HAP-1 (cell line): ENCODE results near the gene RBP2.

ENCODE experiments used
- DNase-seq, 2 experiments: peaks; one replicate each; pipeline ENCODE4 v3.0.0-alpha.2; 2016 to 2020; ENCODE audit warnings: low spot score in 2 of 2
- H3K27me3 ChIP-seq: fragments of 250-450 bp; sonication (Bioruptor Pico); 2 replicates; pipeline ENCODE4 v1.5.1; 2020; ENCODE audit warnings: low read depth, mild to moderate bottlenecking, moderate library complexity
- H3K36me3 ChIP-seq: fragments of 250-450 bp; sonication (Bioruptor Pico); replicated peaks from 2 replicates; pipeline ENCODE4 v1.5.1; 2020; ENCODE audit warnings: mild to moderate bottlenecking
- H3K4me1 ChIP-seq: fragments of 250-450 bp; sonication (Bioruptor Pico); 2 replicates; pipeline ENCODE4 v1.5.1; 2020; ENCODE audit warnings: mild to moderate bottlenecking
- H3K4me3 ChIP-seq: fragments of 250-450 bp; sonication (Bioruptor Pico); 2 replicates; pipeline ENCODE4 v1.5.1; 2020; ENCODE audit warnings: mild to moderate bottlenecking, moderate library complexity
- H3K9me3 ChIP-seq: fragments of 250-450 bp; sonication (Bioruptor Pico); 2 replicates; pipeline ENCODE4 v1.5.1; 2020; ENCODE audit warnings: mild to moderate bottlenecking, moderate library complexity
- in situ Hi-C: fragments of 300-500 bp; cut with MboI; formaldehyde crosslinking; loops from 3 replicates; pipeline ENCODE4 v1.14.3; 2020; ENCODE audit warnings: low sequenced_read_pairs, inconsistent platforms, mixed read lengths

The RBP2 gene

GRCh38 chr3:139476348-139476747, at the start of gene RBP2:
Gene RBP2, minus strand, starts transcription at chr3:139476516. Its CDS starts 57 bp downstream, at chr3:139476459.
- H3K36me3 ChIP-seq: no peaks in the 10 kb centered on the region
- H3K4me1 ChIP-seq: no peaks in the 10 kb centered on the region; the same call in 1 of the 2 replicates
- H3K9me3 ChIP-seq: peaks cover 1% of the 10 kb centered on the region; the same call in 1 of the 2 replicates
- H3K27me3 ChIP-seq: no peaks in the 10 kb centered on the region
- no peak for DNase-seq
- no peak within 1 kb of the TSS for H3K4me3 ChIP-seq
- in situ Hi-C loops: no loop called here

DNA sequence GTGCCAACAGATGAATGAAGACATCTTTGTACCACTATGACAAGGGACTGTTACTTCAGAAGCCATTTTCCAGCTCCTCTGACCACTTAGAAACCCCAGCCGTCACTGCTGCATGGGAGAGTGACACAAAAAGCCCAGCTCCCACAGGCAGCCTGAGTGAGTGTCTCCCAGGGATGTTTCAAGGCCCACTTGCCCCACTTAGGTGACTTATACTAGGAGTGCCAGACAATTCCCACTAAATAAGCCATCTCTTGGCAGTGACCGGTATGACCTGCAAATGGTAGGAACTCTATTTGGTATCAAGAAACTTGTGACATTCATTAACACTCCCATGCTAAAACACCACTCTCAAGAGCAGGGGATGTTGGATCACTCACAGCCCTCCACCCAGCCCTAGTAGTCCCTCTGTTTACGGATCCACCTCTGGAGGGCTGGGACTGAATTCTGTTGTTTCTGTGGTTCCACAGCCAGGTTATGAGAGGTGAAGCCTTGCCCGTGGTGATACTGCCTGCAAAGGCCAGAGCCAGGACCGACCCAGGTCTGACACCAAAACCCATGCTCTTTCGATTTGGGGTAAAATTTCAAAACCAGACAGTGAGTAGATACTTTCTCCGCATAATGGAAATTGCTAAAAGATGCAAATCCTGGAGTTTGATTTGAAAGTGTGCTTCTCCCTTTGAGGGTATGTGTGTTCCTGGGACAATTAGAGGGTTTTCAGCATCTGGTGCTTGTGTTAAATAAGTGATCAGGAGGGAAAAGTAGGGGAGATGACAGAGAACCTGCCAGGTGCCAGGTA, 48.7 kb upstream of the RBP2 start:
- in situ Hi-C loops: no loop called here
- Histone ChIP-seq H3K4me1 (no peaks in the 10 kb centered on the region), H3K9me3 (no peaks in the 10 kb centered on the region), H3K36me3 (no peaks in the 10 kb centered on the region), H3K4me3 (no peak overlapping the region), H3K27me3 (no peaks in the 10 kb centered on the region)
- no peak for DNase-seq

- H3K27me3 ChIP-seq: no peaks in the 10 kb centered on the region
- no peaks in the 10 kb centered on the region for H3K36me3 ChIP-seq
- in situ Hi-C loops: no loop called here
- DNase-seq: no peak
- H3K4me1 ChIP-seq: no peaks in the 10 kb centered on the region
- no peaks in the 10 kb centered on the region for H3K9me3 ChIP-seq
- H3K4me3 ChIP-seq: no peak overlapping the region
These were observed 47.4 kb upstream of the RBP2 start for GRCh38 chr3:139523718-139524117.

GRCh38 chr3:139523166-139523565, 46.9 kb upstream of the RBP2 start:
- Histone ChIP-seq H3K27me3 (no peaks in the 10 kb centered on the region), H3K4me1 (no peaks in the 10 kb centered on the region), H3K9me3 (no peaks in the 10 kb centered on the region), H3K4me3 (no peak overlapping the region), H3K36me3 (no peaks in the 10 kb centered on the region)
- no peak for DNase-seq
- in situ Hi-C loops: no loop called here

DNA sequence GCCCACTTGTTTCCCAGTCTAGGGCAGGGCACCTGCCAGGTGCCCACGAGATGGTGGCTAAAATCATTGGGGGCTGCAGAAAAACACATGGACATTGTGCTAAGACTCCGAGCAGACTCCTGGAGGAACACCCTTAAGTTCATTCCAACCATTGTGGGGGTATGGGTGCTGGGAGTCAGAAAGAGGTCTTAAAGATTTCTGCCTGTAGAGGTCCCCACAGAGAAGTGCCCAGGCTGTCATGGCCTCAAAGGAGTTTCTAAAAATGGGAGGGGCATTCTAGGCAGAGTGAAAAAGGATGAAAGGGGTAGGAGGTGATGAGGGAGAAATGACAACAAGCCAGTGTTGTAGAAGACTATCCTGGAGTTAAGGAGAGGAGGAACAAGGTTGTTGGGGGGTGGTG, 46.1 kb upstream of the RBP2 start:
- in situ Hi-C loops: no loop called here
- H3K27me3 ChIP-seq: no peaks in the 10 kb centered on the region
- H3K4me3 ChIP-seq: no peak overlapping the region
- no peaks in the 10 kb centered on the region for H3K36me3 ChIP-seq
- H3K4me1 ChIP-seq: no peaks in the 10 kb centered on the region
- no peak for DNase-seq
- H3K9me3 ChIP-seq: no peaks in the 10 kb centered on the region

- Histone ChIP-seq H3K36me3 (no peaks in the 10 kb centered on the region), H3K4me3 (no peak overlapping the region), H3K27me3 (no peaks in the 10 kb centered on the region), H3K4me1 (no peaks in the 10 kb centered on the region), H3K9me3 (no peaks in the 10 kb centered on the region)
- in situ Hi-C loops: no loop called here
- DNase-seq: no peak
These were observed 45.5 kb upstream of the RBP2 start for GRCh38 chr3:139521816-139522215.

GRCh38 chr3:139521144-139521543, 44.8 kb upstream of the RBP2 start:
- no peaks in the 10 kb centered on the region for H3K36me3 ChIP-seq
- in situ Hi-C loops: no loop called here
- no peaks in the 10 kb centered on the region for H3K27me3 ChIP-seq
- no peak overlapping the region for H3K4me3 ChIP-seq
- DNase-seq: no peak
- H3K9me3 ChIP-seq: no peaks in the 10 kb centered on the region
- no peaks in the 10 kb centered on the region for H3K4me1 ChIP-seq

- Histone ChIP-seq H3K36me3 (no peaks in the 10 kb centered on the region), H3K9me3 (no peaks in the 10 kb centered on the region), H3K27me3 (no peaks in the 10 kb centered on the region), H3K4me1 (no peaks in the 10 kb centered on the region), H3K4me3 (no peak overlapping the region)
- in situ Hi-C loops: no loop called here
- DNase-seq: peak in 1 of 2 experiments; percentile 73
These were observed 43.9 kb upstream of the RBP2 start for GRCh38 chr3:139519998-139520737.

DNA sequence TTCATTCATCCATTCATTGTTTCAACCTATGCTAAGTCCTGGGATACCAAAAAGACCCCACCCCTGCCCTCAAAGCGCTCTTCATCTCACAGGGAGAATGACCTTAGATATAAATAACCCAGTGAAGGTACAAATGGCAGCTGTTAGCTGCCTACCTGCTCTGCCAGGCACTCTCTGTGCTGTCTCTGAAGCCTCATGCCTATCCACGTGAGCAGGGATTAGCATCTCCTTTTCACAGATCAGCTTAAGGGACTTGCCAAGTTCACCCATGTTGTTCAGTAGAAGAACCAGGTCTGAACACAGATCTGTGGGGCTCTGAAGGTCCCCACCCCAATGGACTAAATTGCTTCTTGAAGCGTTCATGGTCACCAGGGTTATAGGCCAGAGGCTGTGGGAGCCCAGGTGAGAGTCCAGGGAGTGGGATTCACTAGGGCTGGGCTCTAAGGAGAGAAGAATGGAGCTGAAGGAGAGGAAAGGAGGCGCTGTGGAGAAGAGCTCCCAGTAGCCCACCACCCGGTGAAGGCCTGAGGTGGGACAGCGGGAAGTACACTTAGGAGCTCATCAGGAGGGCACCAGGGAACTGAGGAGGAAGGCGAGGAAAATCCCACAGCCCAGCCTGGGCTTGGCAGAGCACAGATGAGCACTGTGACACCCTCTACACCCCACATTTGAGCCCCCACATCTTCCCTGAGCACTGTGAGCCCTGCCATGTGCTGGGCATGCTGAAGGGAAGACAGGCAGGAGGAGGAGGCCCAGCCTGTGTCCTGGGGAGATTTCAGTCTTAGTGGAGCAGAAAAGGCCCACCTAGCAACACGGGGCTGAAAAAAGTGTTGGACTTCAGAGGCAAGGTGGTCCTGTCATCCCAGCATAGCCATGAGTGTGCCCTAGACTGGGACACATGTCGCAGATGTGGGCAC, 42.9 kb upstream of the RBP2 start:
- no peak for DNase-seq
- H3K4me3 ChIP-seq: no peak overlapping the region

GRCh38 chr3:139518306-139518705, 42.0 kb upstream of the RBP2 start:
- H3K36me3 ChIP-seq: no peaks in the 10 kb centered on the region
- no peaks in the 10 kb centered on the region for H3K27me3 ChIP-seq
- no peak for DNase-seq
- no peaks in the 10 kb centered on the region for H3K9me3 ChIP-seq
- H3K4me1 ChIP-seq: no peaks in the 10 kb centered on the region
- no peak overlapping the region for H3K4me3 ChIP-seq
- in situ Hi-C loops: no loop called here

More for the DNA sequence above, 42.9 kb upstream of the RBP2 start:
- Histone ChIP-seq H3K4me1 (no peaks in the 10 kb centered on the region), H3K36me3 (no peaks in the 10 kb centered on the region), H3K27me3 (no peaks in the 10 kb centered on the region), H3K9me3 (no peaks in the 10 kb centered on the region)
- in situ Hi-C loops: no loop called here

DNA sequence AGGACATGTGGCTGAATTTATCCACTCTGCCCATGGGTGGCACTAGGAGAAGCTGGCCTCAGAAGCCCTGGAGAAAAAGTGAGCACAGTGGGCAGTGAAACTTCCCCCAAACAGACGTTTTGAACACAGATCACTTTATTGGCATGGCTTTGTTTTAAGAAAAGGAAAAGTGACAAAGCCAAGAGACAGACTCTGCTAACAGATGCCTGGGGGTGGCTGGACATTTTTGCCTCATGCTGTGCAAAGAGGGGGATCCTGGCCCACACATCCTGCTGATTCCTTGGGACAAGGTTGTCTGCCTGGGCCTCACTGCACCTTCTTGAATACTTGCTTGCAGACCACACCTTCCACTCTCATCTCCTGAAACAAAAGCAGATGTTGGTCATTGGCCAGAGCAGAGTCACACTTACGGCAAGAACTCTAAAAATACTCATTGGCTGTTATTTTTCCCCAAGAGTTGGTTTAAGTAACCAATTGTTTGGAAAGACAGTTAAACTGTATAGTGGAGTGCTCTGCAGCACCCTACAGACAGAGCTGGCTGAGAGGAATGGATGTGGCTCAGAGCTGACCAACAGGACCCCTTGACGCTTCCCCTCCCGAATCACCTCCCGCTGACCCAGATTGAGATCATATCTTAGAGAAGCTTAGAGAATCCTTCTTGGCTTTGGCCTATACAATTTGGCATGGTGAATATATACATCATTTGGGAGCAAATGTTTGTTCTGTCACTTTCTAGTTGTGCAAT, 41.2 kb upstream of the RBP2 start:
- no peaks in the 10 kb centered on the region for H3K9me3 ChIP-seq
- no peaks in the 10 kb centered on the region for H3K36me3 ChIP-seq
- no peak for DNase-seq
- no peak overlapping the region for H3K4me3 ChIP-seq
- no peaks in the 10 kb centered on the region for H3K27me3 ChIP-seq
- in situ Hi-C loops: no loop called here
- H3K4me1 ChIP-seq: no peaks in the 10 kb centered on the region

DNA sequence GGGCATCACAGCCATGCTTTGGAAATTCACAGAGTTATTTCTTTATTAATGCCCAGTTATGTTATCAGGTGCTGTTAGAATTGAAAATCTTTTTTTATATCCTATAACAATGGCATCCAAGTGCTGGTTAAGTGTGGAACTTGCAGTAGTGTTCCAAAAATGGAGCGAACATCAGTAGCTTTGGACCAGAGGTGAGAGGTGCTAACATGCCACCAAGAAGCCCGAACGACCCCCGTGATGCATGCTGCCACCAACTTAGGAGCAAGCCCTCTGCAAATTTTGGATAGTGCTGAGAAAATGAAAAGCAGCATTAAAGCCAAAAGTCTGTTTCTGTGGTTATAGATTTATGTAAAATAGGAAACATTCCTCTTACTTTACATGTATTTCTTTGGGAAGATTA, 38.4 kb upstream of the RBP2 start:
- in situ Hi-C loops: no loop called here

GRCh38 chr3:139509631-139510030, 33.3 kb upstream of the RBP2 start:
- H3K4me3 ChIP-seq: no peak overlapping the region
- DNase-seq: no peak
- H3K27me3 ChIP-seq: no peaks in the 10 kb centered on the region
- H3K9me3 ChIP-seq: no peaks in the 10 kb centered on the region
- no peaks in the 10 kb centered on the region; the same call in 1 of the 2 replicates for H3K4me1 ChIP-seq
- in situ Hi-C loops: no loop called here
- no peaks in the 10 kb centered on the region for H3K36me3 ChIP-seq

More for the DNA sequence above, 38.4 kb upstream of the RBP2 start:
- Histone ChIP-seq H3K27me3 (no peaks in the 10 kb centered on the region), H3K4me1 (no peaks in the 10 kb centered on the region), H3K36me3 (no peaks in the 10 kb centered on the region), H3K4me3 (no peak overlapping the region), H3K9me3 (no peaks in the 10 kb centered on the region)
- no peak for DNase-seq
